Heart right ventricle (tissue), 16 donors: Measurements from ENCODE around the gene KNDC1. TPM values are rescaled to one million over a fixed set of nuclear protein-coding genes. Genes with fewer than 3 reads are reported as not detected.

Source experiments
- ATAC-seq, 8 donors: fragments of 200-7000 bp; cut with Tn5 transposase; one replicate each; pipeline ENCODE4 v1.9.1; 2020; ENCODE audit warnings: mild to moderate bottlenecking in 8 of 8, moderate library complexity in 8 of 8, moderate number of reproducible peaks in 1 of 8
- DNase-seq, 2 donors: peaks; one replicate each; pipeline ENCODE4 v3.0.0-alpha.2; 2020
- H3K27ac ChIP-seq, 10 donors: fragments of 200-600 bp; sonication (generic) in 2 of 10; one replicate each; pipeline versions ENCODE4 v1.5.0 to v1.8.0; 2020 to 2022; ENCODE audit warnings: mild to moderate bottlenecking in 3 of 10
- H3K27me3 ChIP-seq, 7 donors: fragments of 200-600 bp; one replicate each; pipeline ENCODE4 v1.8.0; 2021 to 2022; ENCODE audit warnings: mild to moderate bottlenecking in 2 of 7
- H3K36me3 ChIP-seq, 9 donors: fragments of 200-600 bp; sonication (generic) in 1 of 9; one replicate each; pipeline versions ENCODE4 v1.5.0 to v1.8.0; 2020 to 2022; ENCODE audit warnings: mild to moderate bottlenecking in 2 of 9
- H3K4me1 ChIP-seq, 9 donors: fragments of 200-600 bp; sonication (generic) in 1 of 9; one replicate each; pipeline versions ENCODE4 v1.5.0 to v1.8.0; 2020 to 2022; ENCODE audit warnings: mild to moderate bottlenecking in 4 of 9
- H3K4me3 ChIP-seq, 10 donors: fragments of 200-600 bp; sonication (generic) in 2 of 10; one replicate each; pipeline versions ENCODE4 v1.5.0 to v1.8.0; 2020 to 2022; ENCODE audit warnings: mild to moderate bottlenecking in 7 of 10, moderate library complexity in 2 of 10
- H3K9me3 ChIP-seq, 11 donors: fragments of 200-600 bp in 10 of 11; sonication (generic) in 2 of 11; one replicate each; pipeline versions ENCODE4 v1.5.0 to v1.8.0; 2013 to 2022; ENCODE audit warnings: mild to moderate bottlenecking in 2 of 11, control low read depth in 1 of 11, moderate library complexity in 1 of 11
- WGBS, 2 donors: extraction: QIAGEN DNeasy Blood & Tissue Kit; methylation state at CpG; one replicate each; pipeline ENCODE4 v1.1.7; 2013; ENCODE audit warnings: inconsistent platforms in 1 of 2; 5-methylcytosine and 5-hydroxymethylcytosine counted together
- intact Hi-C, 10 donors: fragments of 100-400 bp; cut with DNase I; formaldehyde crosslinking; loops; one replicate each; pipeline versions ENCODE4 v1.11.1 to v1.14.2; 2022
- polyA plus RNA-seq, 2 donors: library from polyadenylated mRNA; stranded (reverse); fragments of 200-250 nt; gene quantifications; one replicate each; pipeline ENCODE4 v1.2.3, GENCODE V29; 2013
- total RNA-seq, 10 donors: library from RNA; stranded (reverse); fragmentation: NEBNext Ultra II Directional in 3 of 10; extraction: Animal tissue kit (Norgen Biotek cat#: 25700) in 3 of 10; gene quantifications; one replicate each; pipeline versions ENCODE4 v1.2.1 to v1.2.4, GENCODE V29; 2021 to 2023
- TF ChIP-seq, protein P1 (sequence below), 9 donors: fragments of 200-600 bp; sonication (generic) in 2 of 9; IDR thresholded peaks; one replicate each; pipeline versions ENCODE4 v1.5.0 to v1.8.0; 2021 to 2022; ENCODE audit warnings: antibody characterized with exemption in 9 of 9, mild to moderate bottlenecking in 5 of 9, moderate library complexity in 1 of 9
- donor health status: Arrhythmogenic right ventricular cardiomyopathy.
- donor health status: ischemic (EF 13 %, LVEDD 7.1; RV severe dilation, severe dysfunction).
- donor health status: healthy with polysubstance abuse.
- donor health status: DM: no; HTN: yes; CAD: no.
- donor health status: DM: no; HTN: no; CAD: no.
- donor health status: ischemic (EF 25% LVEDD 6.9; RV normal size, moderate dysfunction).
- donor health status: ischemic (EF 25% LVEDD 5.7; RV mildly dilated, moderate dysfunction).
- donor health status: healthy.
- donor health status: DM: yes; HTN: yes; CAD: no.
- donor health status: Ischemic cardiomyopathy.
- donor health status: ischemic (EF 35%, LVEDD 5.7; RV mildly dilated, moderate dysfunction).
- donor health status: nonischemic (EF 11% LVEDD 7.7; RV severe dilation, severe dysfunction).
- donor health status: DM: yes; HTN: yes; CAD: no.
- donor health status: PGD.
- donor health status: ischemic (EF 29% LVEDD 5.4; RV normal size, mild dysfunction).
- donor health status: nonischemic (EF 23%, LVEDD 6.1; RV moderate dilation, normal function).

Gene KNDC1
- total and polyA plus RNA-seq, 12 donors: 0.04 to 0.88 (median 0.14) TPM; not detected in 3

DNA sequence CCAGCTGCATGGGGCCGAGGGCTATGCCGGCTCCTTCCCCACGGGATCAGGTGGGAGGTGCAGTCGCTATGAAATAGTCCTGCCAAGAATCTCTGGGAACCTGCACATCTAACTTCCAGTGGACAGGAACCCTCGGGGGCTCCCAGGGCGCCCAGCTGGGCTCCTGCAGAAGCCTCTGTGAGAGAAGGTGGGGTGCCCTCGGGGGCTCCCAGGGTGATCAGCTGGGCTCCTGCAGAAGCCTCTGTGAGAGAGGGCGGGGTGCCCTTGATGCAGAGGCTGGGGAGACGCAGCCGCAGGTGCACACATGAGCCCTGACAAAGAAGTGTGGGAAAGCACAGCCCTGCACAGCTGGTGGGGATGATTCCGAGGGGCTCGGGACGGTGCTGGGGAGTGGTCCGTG is 83.6 kb downstream of the KNDC1 start:
- peaks cover 0 to 13% (median 0%) of the 10 kb centered on the region in 9 donors for H3K4me1 ChIP-seq
- H3K9me3 ChIP-seq: no peaks in the 10 kb centered on the region
- DNase-seq (no peak), ATAC-seq (no peak)
- TF ChIP-seq, protein P1, sequence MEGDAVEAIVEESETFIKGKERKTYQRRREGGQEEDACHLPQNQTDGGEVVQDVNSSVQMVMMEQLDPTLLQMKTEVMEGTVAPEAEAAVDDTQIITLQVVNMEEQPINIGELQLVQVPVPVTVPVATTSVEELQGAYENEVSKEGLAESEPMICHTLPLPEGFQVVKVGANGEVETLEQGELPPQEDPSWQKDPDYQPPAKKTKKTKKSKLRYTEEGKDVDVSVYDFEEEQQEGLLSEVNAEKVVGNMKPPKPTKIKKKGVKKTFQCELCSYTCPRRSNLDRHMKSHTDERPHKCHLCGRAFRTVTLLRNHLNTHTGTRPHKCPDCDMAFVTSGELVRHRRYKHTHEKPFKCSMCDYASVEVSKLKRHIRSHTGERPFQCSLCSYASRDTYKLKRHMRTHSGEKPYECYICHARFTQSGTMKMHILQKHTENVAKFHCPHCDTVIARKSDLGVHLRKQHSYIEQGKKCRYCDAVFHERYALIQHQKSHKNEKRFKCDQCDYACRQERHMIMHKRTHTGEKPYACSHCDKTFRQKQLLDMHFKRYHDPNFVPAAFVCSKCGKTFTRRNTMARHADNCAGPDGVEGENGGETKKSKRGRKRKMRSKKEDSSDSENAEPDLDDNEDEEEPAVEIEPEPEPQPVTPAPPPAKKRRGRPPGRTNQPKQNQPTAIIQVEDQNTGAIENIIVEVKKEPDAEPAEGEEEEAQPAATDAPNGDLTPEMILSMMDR (IDR thresholded peaks at IDR 0.05): no peak
- H3K27ac ChIP-seq: no peak overlapping the region
- WGBS, 2 donors: 63 to 67% methylated on average over 14 of the region's 14 CpGs
- H3K27me3 ChIP-seq: peaks cover 8 to 97% (median 95%) of the 10 kb centered on the region in 7 donors
- H3K36me3 ChIP-seq: no peaks in the 10 kb centered on the region
- intact Hi-C loops: no loop called here
- H3K4me3 ChIP-seq: no peak overlapping the region

DNA sequence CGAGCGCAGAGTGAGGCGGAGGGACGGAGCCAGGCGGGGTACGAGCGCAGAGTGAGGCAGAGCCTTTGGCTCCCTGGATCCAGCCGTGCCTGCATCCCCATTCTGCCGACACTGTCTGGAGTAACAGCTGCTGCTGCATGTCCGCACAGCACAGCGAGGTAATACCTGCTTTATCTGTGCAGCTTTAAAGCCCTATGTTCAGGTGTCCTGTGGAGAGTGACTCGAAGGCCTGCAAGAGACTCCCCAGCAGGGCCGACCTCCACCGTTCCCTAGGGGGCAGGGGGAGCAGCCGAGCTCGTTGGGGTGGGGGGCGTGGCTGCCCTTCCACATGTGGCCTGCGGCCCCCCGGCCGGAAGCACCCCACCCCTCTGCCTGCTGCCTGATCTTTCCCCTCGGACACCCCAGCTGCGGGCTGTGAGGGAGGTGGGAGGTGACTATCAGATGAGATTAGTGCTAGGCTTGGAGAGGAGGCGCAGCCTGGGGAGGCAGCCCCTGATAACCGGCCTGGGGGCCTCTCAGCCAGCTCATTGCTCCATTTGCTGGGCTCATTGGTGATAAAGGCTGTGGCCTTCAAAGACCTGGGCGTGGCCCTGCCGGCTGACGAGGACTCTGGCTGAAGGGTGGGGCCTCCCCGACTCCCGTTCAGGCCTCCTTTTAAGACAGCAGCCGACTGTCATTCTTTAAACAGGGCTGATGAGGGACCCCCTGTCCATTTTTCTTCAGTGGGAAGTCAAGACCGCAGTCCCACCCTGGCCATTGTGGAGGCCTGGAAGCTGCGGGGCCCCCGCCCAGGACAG is 85.6 kb downstream of the KNDC1 start:
- H3K27ac ChIP-seq: no peak overlapping the region
- DNase-seq: no peak
- WGBS, 2 donors: 38 to 39% methylated on average over 33 of the region's 33 CpGs
- ATAC-seq: no peak
- H3K4me3 ChIP-seq: no peak overlapping the region
- H3K27me3 ChIP-seq: peaks cover 8 to 96% (median 79%) of the 10 kb centered on the region in 7 donors
- H3K4me1 ChIP-seq: peaks cover 0 to 13% (median 0%) of the 10 kb centered on the region in 9 donors
- no peaks in the 10 kb centered on the region for H3K36me3 ChIP-seq
- intact Hi-C loops: no loop called here
- TF ChIP-seq, protein P1 (IDR thresholded peaks at IDR 0.05): no peak
- H3K9me3 ChIP-seq: no peaks in the 10 kb centered on the region

DNA sequence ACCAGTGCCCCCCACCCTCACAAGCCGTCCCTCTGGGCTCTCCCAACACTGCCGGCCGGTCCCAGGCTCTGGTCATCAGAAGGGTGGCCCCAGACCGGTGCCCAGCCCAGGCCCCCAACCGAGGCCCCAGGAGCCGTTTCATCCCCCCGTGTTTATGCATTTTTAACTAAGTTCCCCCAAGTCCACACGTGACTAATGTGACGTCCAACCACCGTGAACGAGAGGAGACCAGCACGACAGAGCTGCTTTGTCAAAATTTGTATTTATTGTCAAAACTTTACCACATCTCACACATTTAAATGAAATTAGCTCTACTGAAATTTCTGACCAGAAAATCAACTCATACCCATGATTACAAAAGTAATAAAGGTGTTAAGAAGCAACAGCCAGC is 86.2 kb downstream of the KNDC1 start:
- no peak overlapping the region for H3K27ac ChIP-seq
- intact Hi-C loops: no loop called here
- peaks cover 8 to 92% (median 73%) of the 10 kb centered on the region in 7 donors for H3K27me3 ChIP-seq
- no peaks in the 10 kb centered on the region for H3K36me3 ChIP-seq
- H3K4me1 ChIP-seq: peaks cover 0 to 8% (median 0%) of the 10 kb centered on the region in 9 donors
- DNase-seq (no peak), ATAC-seq (no peak)
- TF ChIP-seq, protein P1 (IDR thresholded peaks at IDR 0.05): no peak
- WGBS, 2 donors: 45 to 57% methylated on average over 12 of the region's 12 CpGs
- H3K9me3 ChIP-seq: no peaks in the 10 kb centered on the region
- no peak overlapping the region for H3K4me3 ChIP-seq

DNA sequence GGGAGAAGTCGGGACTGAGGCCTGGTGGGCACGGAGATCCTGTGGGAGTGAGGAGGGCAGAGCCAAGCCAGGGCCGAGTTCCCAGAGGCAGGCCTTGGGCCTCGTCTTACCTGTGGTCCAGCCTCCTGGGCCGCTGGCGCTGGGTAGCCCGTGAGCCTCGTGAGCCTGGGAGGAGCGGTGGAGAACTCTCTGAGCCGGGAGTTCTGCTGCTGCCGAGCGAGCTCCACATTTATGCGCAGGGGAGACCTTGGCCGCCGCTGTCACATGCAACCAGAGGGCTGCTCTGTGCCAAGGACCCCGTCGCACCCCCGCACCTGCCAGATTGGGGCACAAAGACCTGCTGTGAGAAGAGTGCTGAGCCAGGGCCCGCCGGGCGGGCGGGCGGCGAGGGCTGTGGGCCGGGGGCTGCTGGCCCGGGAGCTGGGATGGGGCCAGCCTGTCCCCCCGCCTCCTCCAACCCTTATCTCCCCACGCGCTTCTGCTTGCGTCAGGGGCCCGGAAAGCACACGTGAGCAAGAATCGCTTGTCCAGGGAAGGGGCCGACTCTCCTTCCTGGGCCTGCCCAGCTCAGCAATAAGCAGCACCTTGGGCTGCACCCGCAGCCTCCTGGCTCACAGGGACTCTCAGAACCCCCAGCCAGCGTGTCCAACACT is 87.8 kb downstream of the KNDC1 start:
- intact Hi-C loops: no loop called here
- H3K27me3 ChIP-seq: peaks cover 8 to 88% (median 65%) of the 10 kb centered on the region in 7 donors
- WGBS, 2 donors: 56 to 61% methylated on average over 31 to 36 of the region's 36 CpGs

More for the DNA sequence above, 87.8 kb downstream of the KNDC1 start:
- peaks cover 0 to 7% (median 0%) of the 10 kb centered on the region in 9 donors for H3K4me1 ChIP-seq
- TF ChIP-seq, protein P1 (IDR thresholded peaks at IDR 0.05): no peak
- DNase-seq (no peak), ATAC-seq (no peak)
- H3K27ac ChIP-seq: no peak overlapping the region
- H3K36me3 ChIP-seq: no peaks in the 10 kb centered on the region
- H3K9me3 ChIP-seq: no peaks in the 10 kb centered on the region
- H3K4me3 ChIP-seq: no peak overlapping the region
